IPS DF 4.7 (cell line): ENCODE measurements around the gene COL6A3.

Source experiments
- DNase-seq: peaks from one replicate; pipeline ENCODE4 v3.0.0-alpha.2; 2013; ENCODE audit warnings: low spot score; ENCODE audit errors: extremely low read depth

COL6A3 gene

DNA sequence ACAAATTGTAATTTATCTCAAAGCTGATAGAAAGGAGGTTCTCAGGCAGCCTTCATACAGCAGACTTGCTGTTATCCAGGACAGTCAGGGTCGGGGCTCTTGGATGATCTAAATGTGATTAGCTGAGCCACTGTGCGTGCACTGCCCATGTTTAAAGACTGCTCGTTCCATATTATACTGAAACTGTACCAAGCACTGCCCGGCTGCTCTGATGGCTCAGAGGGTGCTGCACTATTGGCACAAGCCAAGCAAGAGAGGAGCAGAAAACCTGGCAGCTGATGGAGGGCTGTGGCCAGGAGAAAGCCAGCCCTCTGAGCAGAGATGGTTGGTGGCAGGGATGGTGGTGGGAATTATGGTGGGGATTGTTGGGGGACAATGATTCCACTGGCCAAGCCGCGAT lies 63.4 kb downstream of the COL6A3 start:
- DNase-seq, result no peak

GRCh38 chr2:237350070-237350469 lies 63.9 kb downstream of the COL6A3 start:
- no peak for DNase-seq

- DNase-seq, result no peak
Measured at GRCh38 chr2:237348281-237348865, 65.6 kb downstream of the COL6A3 start.

DNA sequence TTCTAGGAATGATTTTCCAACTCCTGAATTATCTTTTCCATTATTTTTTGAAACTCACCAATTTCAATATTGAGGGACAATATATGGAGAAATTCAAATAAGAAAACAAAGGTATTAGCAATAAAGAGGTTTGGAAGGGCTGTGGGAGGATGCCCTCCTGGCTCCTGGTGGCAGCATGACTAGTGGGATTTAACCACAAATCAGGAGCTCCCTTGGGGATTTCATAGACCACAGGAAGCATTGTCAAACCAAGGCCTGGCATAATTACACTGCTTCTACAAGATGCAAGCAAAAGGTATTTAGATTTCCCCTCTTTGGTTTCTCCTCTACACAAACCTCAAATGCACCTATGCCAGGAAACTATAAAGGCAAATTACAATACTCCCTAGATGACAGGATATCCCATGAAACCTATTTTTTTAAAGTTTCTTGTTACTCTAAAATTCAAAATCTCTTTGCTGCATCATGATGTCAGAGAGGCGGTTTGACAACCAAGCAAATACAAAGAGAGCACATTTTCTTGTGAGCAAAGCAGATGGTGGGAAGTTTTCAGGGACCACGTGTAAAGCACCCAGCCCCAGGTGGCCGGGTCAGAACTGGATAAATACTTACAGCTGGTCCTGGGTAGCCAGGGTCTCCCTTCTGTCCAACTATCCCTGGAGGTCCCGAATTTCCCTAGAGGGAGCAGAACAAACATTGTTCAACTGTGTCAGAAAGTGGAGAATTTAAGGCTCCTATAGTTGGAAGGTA lies 67.9 kb downstream of the COL6A3 start:
- no peak for DNase-seq

DNA sequence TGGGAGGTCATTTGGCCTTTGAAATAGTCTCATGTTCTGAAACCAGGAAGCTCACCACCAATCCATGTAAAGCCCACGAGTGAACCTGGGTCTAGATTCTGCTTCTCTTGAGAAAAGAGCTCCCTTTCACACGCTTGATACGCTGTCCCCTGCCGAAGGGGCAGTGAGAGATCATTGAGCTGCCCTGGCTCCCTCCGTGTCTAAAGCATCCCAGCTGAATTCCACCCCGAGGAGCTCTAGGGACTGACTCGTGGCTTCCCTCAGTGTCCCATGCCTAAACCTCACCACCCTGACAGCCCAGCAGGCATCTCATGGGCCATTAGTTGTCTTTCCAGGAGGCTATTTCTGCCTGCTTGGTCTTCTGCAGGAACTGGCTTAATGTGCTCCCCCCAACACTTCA lies 68.6 kb downstream of the COL6A3 start:
- DNase-seq, result no peak

DNA sequence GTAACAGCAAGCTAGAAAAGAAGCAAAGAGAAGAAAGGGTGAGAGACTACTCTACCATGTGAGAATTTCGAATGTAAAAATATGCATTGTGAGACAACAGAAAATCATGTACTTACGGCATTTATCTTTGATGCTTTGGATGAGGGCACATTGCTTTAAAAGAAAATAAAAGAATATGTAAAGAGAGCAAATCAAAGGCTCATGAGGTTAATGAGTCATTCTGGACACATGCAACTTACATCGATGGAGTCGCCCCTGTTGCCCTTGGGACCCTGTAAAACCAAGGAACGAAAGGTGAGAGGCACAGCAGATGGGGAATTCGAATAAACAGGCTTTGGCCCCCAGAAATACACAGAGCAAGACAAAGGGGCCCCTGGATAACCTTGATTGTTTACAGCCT lies 69.0 kb downstream of the COL6A3 start:
- no peak for DNase-seq

GRCh38 chr2:237343993-237344392 lies 70.0 kb downstream of the COL6A3 start:
- no peak for DNase-seq

DNA sequence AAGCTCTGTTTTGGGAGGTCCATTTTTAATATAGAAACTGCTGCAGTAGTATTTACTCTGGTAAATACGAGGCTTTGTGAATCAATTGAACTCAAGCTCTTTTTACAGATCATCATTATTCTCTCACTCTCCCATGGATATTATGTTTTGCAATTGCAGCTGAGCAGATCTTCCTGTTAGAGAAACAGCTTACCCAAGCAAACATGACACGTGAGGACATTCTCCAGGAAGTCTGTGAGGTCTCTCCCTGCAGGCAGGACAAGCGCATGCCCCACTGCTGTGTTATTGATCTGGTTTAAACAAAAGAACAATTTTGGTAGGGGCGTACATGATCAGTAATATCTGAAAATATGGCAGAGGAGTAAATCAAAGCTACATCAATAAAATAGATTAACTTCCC lies 72.1 kb downstream of the COL6A3 start:
- DNase-seq, result no peak

DNA sequence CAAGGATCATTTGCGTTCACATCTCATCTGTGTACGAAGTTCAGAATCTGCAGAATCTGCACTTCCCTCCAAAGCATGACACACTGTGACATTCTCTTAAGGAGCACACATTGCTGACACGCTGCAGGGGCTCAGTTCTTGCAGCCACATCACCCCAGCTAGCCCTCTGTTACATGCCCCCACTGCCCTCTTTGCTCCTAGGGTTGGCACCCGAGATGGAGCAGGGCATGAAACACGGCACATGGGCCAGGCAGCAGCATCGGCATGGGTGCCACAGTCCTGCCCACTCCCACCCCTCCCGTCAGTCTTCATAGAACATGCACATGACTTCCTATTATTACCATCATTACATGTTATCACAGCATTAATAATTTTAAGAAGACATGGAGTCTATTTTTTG lies 76.4 kb downstream of the COL6A3 start:
- no peak for DNase-seq

GRCh38 chr2:237336131-237336530 lies 77.8 kb downstream of the COL6A3 start:
- DNase-seq, result no peak

DNA sequence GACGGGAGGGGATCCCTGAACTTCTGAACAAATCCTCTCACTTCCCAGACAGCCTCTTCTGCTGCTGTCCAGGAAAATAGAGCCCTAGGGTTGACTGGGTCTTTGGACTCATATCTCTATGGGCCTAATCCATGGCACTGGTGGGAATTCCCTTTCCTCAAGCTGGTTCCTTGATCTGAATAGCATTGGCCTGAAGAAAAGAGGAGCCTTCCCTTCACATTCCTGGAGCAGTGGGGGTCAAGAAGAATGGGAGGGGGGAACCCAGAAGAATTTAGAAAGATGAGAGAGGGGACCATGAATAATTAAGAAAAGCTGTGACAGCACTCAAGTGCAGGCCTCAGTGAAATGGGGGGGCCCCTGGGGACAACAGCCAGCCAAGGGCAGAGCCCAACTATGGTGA lies 80.2 kb downstream of the COL6A3 start:
- DNase-seq, result no peak

DNA sequence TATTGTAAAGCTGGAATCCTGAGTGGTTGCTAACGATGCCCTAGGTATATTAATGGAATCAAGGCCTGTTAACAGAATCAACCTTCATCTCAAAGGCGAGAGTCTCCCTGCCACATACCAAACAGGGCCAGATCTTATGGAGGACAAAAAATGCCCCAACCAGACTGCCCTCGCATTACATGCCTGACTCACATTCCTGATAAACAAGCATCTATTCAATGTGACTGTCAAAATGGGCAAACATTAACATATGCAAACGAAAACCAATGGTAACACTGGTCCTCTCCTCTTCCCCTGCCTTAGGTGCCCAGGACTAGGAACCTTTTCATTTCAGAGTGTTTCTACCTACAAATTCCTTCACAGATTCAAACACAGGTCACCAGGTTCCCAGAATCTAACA lies 83.4 kb downstream of the COL6A3 start:
- DNase-seq, result no peak

DNA sequence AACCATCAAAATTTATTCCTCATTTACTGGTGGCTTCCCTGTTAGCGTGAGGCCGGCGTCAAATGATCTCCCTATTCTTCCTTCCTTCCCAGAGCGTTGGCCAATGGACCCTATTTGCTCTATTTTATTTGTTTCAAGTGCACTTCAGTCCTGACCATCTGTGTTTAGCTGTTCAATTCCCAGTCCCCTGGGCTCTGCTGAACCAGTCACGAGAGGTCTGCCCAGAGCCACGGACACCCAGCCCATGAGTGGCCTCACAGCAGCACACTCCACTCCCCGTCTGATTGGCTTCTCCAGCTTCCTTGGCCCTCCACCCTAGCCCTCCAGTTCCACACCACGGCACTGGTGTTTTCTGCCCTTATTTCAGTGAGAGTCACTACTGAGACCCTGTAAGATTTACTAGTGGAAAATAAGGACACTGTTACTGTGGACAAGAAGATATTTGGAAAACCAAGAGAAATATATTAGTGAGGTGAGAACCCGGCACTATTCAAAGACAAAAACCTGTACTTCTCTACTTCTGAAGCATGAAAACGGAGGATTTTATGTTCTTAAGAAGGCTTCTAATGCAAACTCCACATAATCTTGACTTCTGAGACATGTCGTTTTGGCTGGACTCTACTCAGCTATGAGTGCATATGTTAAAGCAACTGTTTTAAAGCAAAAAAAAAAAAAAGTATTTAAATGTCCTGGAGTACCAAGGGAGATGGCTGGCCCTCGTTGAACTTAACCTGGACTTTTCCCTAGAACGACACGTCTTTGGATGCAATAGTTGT lies 86.6 kb downstream of the COL6A3 start:
- DNase-seq, result no peak

GRCh38 chr2:237326266-237327171 lies 87.4 kb downstream of the COL6A3 start:
- DNase-seq, result no peak

GRCh38 chr2:237324837-237325236 lies 89.1 kb downstream of the COL6A3 start:
- DNase-seq, result no peak

GRCh38 chr2:237324405-237324831 lies 89.5 kb downstream of the COL6A3 start:
- DNase-seq, result no peak

GRCh38 chr2:237323656-237324055 lies 90.3 kb downstream of the COL6A3 start:
- no peak for DNase-seq

GRCh38 chr2:237322564-237322963 lies 91.4 kb downstream of the COL6A3 start:
- DNase-seq, result no peak

DNA sequence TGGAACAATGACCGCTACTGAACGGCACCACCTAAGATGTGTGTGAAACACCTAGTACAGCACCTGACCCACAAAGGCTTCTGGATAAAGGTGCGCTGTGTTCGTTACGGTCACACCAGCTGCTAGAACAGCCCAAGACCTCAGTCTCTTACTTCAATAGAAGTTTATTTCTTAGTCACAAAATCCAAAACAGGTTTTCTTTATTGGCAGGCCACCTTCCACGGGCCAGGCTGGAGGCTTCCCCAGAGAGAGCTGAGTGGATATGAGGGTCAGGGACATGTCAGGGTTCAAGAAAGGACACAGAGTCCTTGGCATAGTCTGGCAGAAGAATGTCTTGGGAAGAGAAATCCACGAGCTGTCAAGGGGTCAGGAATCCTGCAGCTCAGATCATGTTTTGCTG lies 92.2 kb downstream of the COL6A3 start:
- DNase-seq, result no peak

- DNase-seq, result no peak
Measured at GRCh38 chr2:237320801-237321560, 93.0 kb downstream of the COL6A3 start.

DNA sequence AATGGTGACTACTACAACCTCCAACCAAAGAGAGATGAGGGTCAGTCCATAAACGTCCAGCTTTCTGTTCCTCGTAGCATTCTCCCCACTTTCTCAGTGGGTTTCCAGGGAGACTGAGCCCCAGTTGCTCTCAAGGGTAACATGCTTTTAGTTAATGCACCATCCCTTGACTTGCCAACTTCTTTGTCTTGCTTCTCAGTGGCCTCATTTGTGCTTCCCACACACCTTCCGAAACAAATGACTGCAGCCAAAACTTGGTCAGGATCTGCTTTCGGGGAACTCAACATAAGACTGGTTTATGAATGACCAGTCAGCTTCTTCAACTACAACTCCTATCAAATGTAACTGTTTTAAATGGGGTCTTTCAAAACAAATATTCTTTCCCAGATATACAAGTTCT lies 94.1 kb downstream of the COL6A3 start:
- DNase-seq, result no peak
